KMS-11 (cell line): ENCODE data around the gene LANCL2.

Source experiments
- H2AFZ ChIP-seq: fragments of 200-600 bp; sonication (generic); 2 replicates; pipeline ENCODE4 v1.6.1; 2016; ENCODE audit warnings: antibody characterized with exemption, mixed run types, low read depth
- H3K27ac ChIP-seq: fragments of 200-600 bp; sonication (generic); 2 replicates; pipeline ENCODE4 v1.6.1; 2016; ENCODE audit warnings: mild to moderate bottlenecking, mixed run types
- H3K27me3 ChIP-seq: fragments of 200-600 bp; sonication (generic); 2 replicates; pipeline ENCODE4 v1.6.1; 2017; ENCODE audit warnings: mild to moderate bottlenecking, low read depth, mixed run types, moderate library complexity; ENCODE audit not compliant: insufficient read depth
- H3K36me3 ChIP-seq: fragments of 200-600 bp; sonication (generic); 2 replicates; pipeline ENCODE4 v1.6.1; 2017; ENCODE audit warnings: mild to moderate bottlenecking, mixed run types; ENCODE audit not compliant: insufficient read depth
- H3K4me1 ChIP-seq: fragments of 200-600 bp; sonication (generic); 2 replicates; pipeline ENCODE4 v1.6.1; 2016; ENCODE audit warnings: mild to moderate bottlenecking, low read depth, mixed run types; ENCODE audit not compliant: poor library complexity, severe bottlenecking
- H3K4me2 ChIP-seq: fragments of 200-600 bp; sonication (generic); 2 replicates; pipeline ENCODE4 v1.7.0; 2016; ENCODE audit warnings: mild to moderate bottlenecking, mixed run types
- H3K4me3 ChIP-seq: fragments of 200-600 bp; sonication (generic); IDR thresholded peaks from 2 replicates; pipeline ENCODE4 v1.6.1; 2017; ENCODE audit warnings: low read depth, low read length, mixed read lengths; ENCODE audit not compliant: insufficient read depth
- H3K79me2 ChIP-seq: fragments of 200-600 bp; sonication (generic); 2 replicates; pipeline ENCODE4 v1.6.1; 2016; ENCODE audit warnings: low read depth, mixed run types; ENCODE audit not compliant: insufficient read depth
- H3K9ac ChIP-seq: fragments of 200-600 bp; sonication (generic); 2 replicates; pipeline ENCODE4 v1.6.1; 2016; ENCODE audit warnings: mild to moderate bottlenecking, mixed run types
- H4K20me1 ChIP-seq: fragments of 200-600 bp; sonication (generic); 2 replicates; pipeline ENCODE4 v1.6.1; 2016; ENCODE audit warnings: mild to moderate bottlenecking, mixed run types; ENCODE audit not compliant: insufficient read depth
- CTCF ChIP-seq: fragments of 200-600 bp; sonication (generic); conservative IDR thresholded peaks from 2 replicates; pipeline ENCODE4 v1.6.1; 2017; ENCODE audit warnings: low read depth, mild to moderate bottlenecking, antibody characterized with exemption, low read length, moderate library complexity, mixed read lengths

The LANCL2 gene

GRCh38 chr7:55386541-55386940, 21.4 kb downstream of the LANCL2 start:
- Histone ChIP-seq H3K4me1 (no peaks in the 10 kb centered on the region), H3K4me3 (no peak overlapping the region), H3K27ac (no peak overlapping the region), H2AFZ (no peak overlapping the region), H3K4me2 (no peak overlapping the region), H3K9ac (no peak overlapping the region), H3K36me3 (no peaks in the 10 kb centered on the region), H4K20me1 (no peaks in the 10 kb centered on the region), H3K27me3 (no peaks in the 10 kb centered on the region), H3K79me2 (no peaks in the 10 kb centered on the region)
- no peak for TF ChIP-seq CTCF

- H3K27me3 ChIP-seq, result no peaks in the 10 kb centered on the region
- no peak overlapping the region for H3K27ac ChIP-seq
- H4K20me1 ChIP-seq, result no peaks in the 10 kb centered on the region
- H3K9ac ChIP-seq, result no peak overlapping the region
- no peaks in the 10 kb centered on the region for H3K79me2 ChIP-seq
- H3K4me2 ChIP-seq, result no peak overlapping the region
- H2AFZ ChIP-seq, result no peak overlapping the region
- no peaks in the 10 kb centered on the region for H3K4me1 ChIP-seq
- H3K4me3 ChIP-seq, result no peak overlapping the region
- TF ChIP-seq CTCF, result no peak
- H3K36me3 ChIP-seq, result no peaks in the 10 kb centered on the region
Measured at GRCh38 chr7:55387062-55387965, 22.2 kb downstream of the LANCL2 start.

- Histone ChIP-seq H3K36me3 (no peaks in the 10 kb centered on the region), H4K20me1 (no peaks in the 10 kb centered on the region), H3K4me1 (no peaks in the 10 kb centered on the region), H3K27me3 (no peaks in the 10 kb centered on the region), H3K4me3 (no peak overlapping the region), H3K4me2 (no peak overlapping the region), H3K9ac (no peak overlapping the region), H3K79me2 (no peaks in the 10 kb centered on the region), H2AFZ (no peak overlapping the region), H3K27ac (no peak overlapping the region)
- no peak for TF ChIP-seq CTCF
Measured at GRCh38 chr7:55396233-55396785, 31.2 kb downstream of the LANCL2 start.

GRCh38 chr7:55397617-55398016, 32.5 kb downstream of the LANCL2 start:
- no peak overlapping the region for H3K4me3 ChIP-seq
- H3K9ac ChIP-seq, result no peak overlapping the region
- no peaks in the 10 kb centered on the region for H4K20me1 ChIP-seq
- H3K79me2 ChIP-seq, result no peaks in the 10 kb centered on the region
- no peaks in the 10 kb centered on the region for H3K36me3 ChIP-seq
- H2AFZ ChIP-seq, result no peak overlapping the region
- no peaks in the 10 kb centered on the region for H3K4me1 ChIP-seq
- no peak for TF ChIP-seq CTCF
- H3K27me3 ChIP-seq, result no peaks in the 10 kb centered on the region
- H3K27ac ChIP-seq, result no peak overlapping the region
- H3K4me2 ChIP-seq, result no peak overlapping the region
